Endothelial cell of umbilical vein (primary cell): ENCODE measurements around the gene MED12L. TPM values are rescaled to one million over a fixed set of nuclear protein-coding genes. Genes with fewer than 3 reads are reported as not detected.

Experiments
- BruUV-seq: library from RNA; stranded (reverse); fragments of 400-500 nt; replicated peaks from 2 replicates; lab custom pipeline; 2021; lab: Mats Ljungman, UMichigan
- CTCF ChIA-PET: fragments of 300-600, 350-600 bp; sonication (Branson Sonifier 250); formaldehyde crosslinking; loops from one replicate; lab custom pipeline; 2021; ENCODE audit warnings: antibody characterized with exemption, inconsistent platforms; lab: Charles Lee
- POLR2A ChIA-PET: fragments of 300-600, 350-600 bp; sonication (Branson Sonifier 250); formaldehyde crosslinking; loops from one replicate; lab custom pipeline; 2021; ENCODE audit warnings: antibody characterized with exemption, inconsistent platforms; lab: Charles Lee
- DNase-seq: peaks from one replicate; pipeline ENCODE4 v3.0.0-alpha.2; 2011; ENCODE audit warnings: low read depth, low spot score
- FAIRE-seq: peaks from 2 replicates; lab custom pipeline; 2011; peaks lifted over from hg19 to GRCh38; lab: Jason Lieb, UNC
- H2AFZ ChIP-seq: 2 replicates; pipeline ENCODE4 v1.6.0; 2012; ENCODE audit warnings: low read depth, low read length, control low read depth, inconsistent platforms
- H3K27ac ChIP-seq: 2 replicates; pipeline ENCODE4 v1.5.1; 2011; ENCODE audit warnings: low read depth, mild to moderate bottlenecking, control low read depth, low read length, moderate library complexity; ENCODE audit not compliant: insufficient read depth
- H3K27me3 ChIP-seq, 2 experiments: 2 replicates each; pipeline versions ENCODE4 v1.6.0 to v1.6.1; 2011; ENCODE audit warnings: low read length in 2 of 2, mixed read lengths in 1 of 2; ENCODE audit not compliant: control insufficient read depth in 2 of 2, insufficient read depth in 2 of 2
- H3K36me3 ChIP-seq, 2 experiments: 2 replicates in 1 of 2; 3 replicates in 1 of 2; pipeline ENCODE4 v1.5.1; 2011; ENCODE audit warnings: low read length in 2 of 2, mild to moderate bottlenecking in 1 of 2, moderate library complexity in 1 of 2; ENCODE audit not compliant: control insufficient read depth in 2 of 2, insufficient read depth in 2 of 2; ENCODE audit errors: extremely low read depth in 1 of 2
- H3K4me1 ChIP-seq: 3 replicates; pipeline ENCODE4 v1.5.1; 2011; ENCODE audit warnings: mild to moderate bottlenecking, low read length; ENCODE audit not compliant: control insufficient read depth, insufficient read depth; ENCODE audit errors: extremely low read depth
- H3K4me2 ChIP-seq: 2 replicates; pipeline ENCODE4 v1.6.1; 2011; ENCODE audit warnings: low read length, control low read depth, mixed read lengths; ENCODE audit not compliant: insufficient read depth
- H3K4me3 ChIP-seq, 3 experiments: fragments of 200-600 bp in 1 of 3; sonication (generic), shearing (Covaris generic) in 1 of 3; replicated peaks in 1 of 3; 2 replicates each; pipeline ENCODE4 v1.5.1; 2011 to 2016; ENCODE audit warnings: control low read depth in 3 of 3, low read length in 3 of 3, mild to moderate bottlenecking in 2 of 3, inconsistent platforms in 1 of 3, low read depth in 1 of 3, moderate library complexity in 1 of 3; ENCODE audit not compliant: insufficient read depth in 1 of 3
- H3K79me2 ChIP-seq: 2 replicates; pipeline ENCODE4 v1.6.0; 2012; ENCODE audit warnings: low read length, inconsistent platforms; ENCODE audit not compliant: control insufficient read depth, insufficient read depth
- H3K9ac ChIP-seq: replicated peaks from 2 replicates; pipeline ENCODE3; 2011; ENCODE audit warnings: low read length, control low read depth; ENCODE audit not compliant: insufficient read depth; ENCODE audit errors: extremely low read depth
- H3K9me1 ChIP-seq: replicated peaks from 3 replicates; pipeline ENCODE4 v1.6.0; 2011; ENCODE audit warnings: mild to moderate bottlenecking, low read length; ENCODE audit not compliant: control insufficient read depth, insufficient read depth; ENCODE audit errors: extremely low read depth
- H3K9me3 ChIP-seq: replicated peaks from 2 replicates; pipeline ENCODE4 v1.5.1; 2012; ENCODE audit warnings: low read length, inconsistent platforms; ENCODE audit not compliant: control insufficient read depth, insufficient read depth
- H4K20me1 ChIP-seq: replicated peaks from 2 replicates; pipeline ENCODE3; 2011; ENCODE audit warnings: mild to moderate bottlenecking, low read length; ENCODE audit not compliant: control insufficient read depth, insufficient read depth; ENCODE audit errors: extremely low read depth
- EZH2 ChIP-seq: IDR thresholded peaks from 2 replicates; pipeline ENCODE4 v1.6.1; 2012; ENCODE audit warnings: borderline replicate concordance, low read depth, mild to moderate bottlenecking, moderate library complexity, low read length, inconsistent platforms; ENCODE audit not compliant: severe bottlenecking
- FOS ChIP-seq: IDR thresholded peaks from 2 replicates; pipeline ENCODE4 v1.6.1; 2011; ENCODE audit warnings: mild to moderate bottlenecking, low read length, moderate library complexity, borderline replicate concordance; ENCODE audit not compliant: insufficient read depth
- GATA2 ChIP-seq: IDR thresholded peaks from 2 replicates; pipeline ENCODE4 v1.7.0; 2011; ENCODE audit warnings: low read depth, mild to moderate bottlenecking, moderate library complexity, mixed read lengths, low read length; ENCODE audit not compliant: insufficient read length, insufficient read depth
- JUN ChIP-seq: IDR thresholded peaks from 2 replicates; pipeline ENCODE4 v1.6.1; 2011; ENCODE audit warnings: borderline replicate concordance, low read depth; ENCODE audit not compliant: insufficient read length, insufficient read depth
- MAX ChIP-seq: IDR thresholded peaks from 2 replicates; pipeline ENCODE4 v1.6.1; 2011; ENCODE audit not compliant: insufficient read depth, insufficient read length
- MYC ChIP-seq: IDR thresholded peaks from one replicate; pipeline ENCODE4 v1.6.1; 2011; ENCODE audit warnings: mild to moderate bottlenecking, low read depth, low read length
- POLR2A ChIP-seq: IDR thresholded peaks from 2 replicates; pipeline ENCODE4 v1.6.1; 2012; ENCODE audit warnings: low read depth, mild to moderate bottlenecking, control low read depth, low read length
- POLR2AphosphoS5 ChIP-seq: IDR thresholded peaks from 2 replicates; pipeline ENCODE4 v1.6.1; 2012; ENCODE audit warnings: low read depth, mild to moderate bottlenecking, control low read depth, low read length, moderate library complexity; ENCODE audit not compliant: insufficient read depth
- dilution Hi-C: fragments of 300-500 bp; cut with MboI; formaldehyde crosslinking; loops from one replicate; pipeline ENCODE4 v1.15.0; 2019; ENCODE audit warnings: low sequenced_read_pairs; ENCODE audit not compliant: extremely low pct_ligation_motif_present
- intact Hi-C: fragments of 100-400 bp; cut with micrococcal nuclease; formaldehyde crosslinking; loops from one replicate; pipeline ENCODE4 v1.10.0; 2022
- polyA plus RNA-seq, 4 experiments: library from polyadenylated mRNA; depleted of rRNA in 3 of 4; stranded (reverse) in 3 of 4; unstranded in 1 of 4; fragments of >200 nt; gene quantifications; 2 replicates each; pipeline versions ENCODE4 v1.2.1 to v1.2.3, GENCODE V29; 2011 to 2012; ENCODE audit warnings: missing spikeins in 1 of 4
- total RNA-seq: library from RNA; stranded (reverse); gene quantifications from 2 replicates; pipeline ENCODE4 v1.2.3, GENCODE V29; 2021
- TF ChIP-seq, protein P1 (sequence below), 2 donors: IDR thresholded peaks; 1 replicate in 1 of 2; 2 replicates in 1 of 2; pipeline ENCODE4 v1.5.1; 2011; ENCODE audit warnings: low read length in 2 of 2, mild to moderate bottlenecking in 2 of 2, moderate library complexity in 2 of 2, control low read depth in 1 of 2, inconsistent platforms in 1 of 2, low read depth in 1 of 2; ENCODE audit not compliant: insufficient read depth in 1 of 2; ENCODE audit errors: extremely low read depth in 1 of 2

Gene MED12L
- total and polyA plus RNA-seq, 2 donors (not counting 3 experiments of a cell fraction or from before 2014, with no cell fraction given), result 0.03 to 0.27 TPM

GRCh38 chr3:151093148-151093547 is 7.7 kb downstream of the MED12L start:
- intact Hi-C loops (no loop called here), dilution Hi-C loops (no loop called here)
- Histone ChIP-seq H3K9ac (no peak overlapping the region), H3K27ac (no peak overlapping the region), H3K4me3 (no peak overlapping the region), H2AFZ (no peak overlapping the region), H3K27me3 (peaks cover 11 to 25% of the 10 kb centered on the region in 2 experiments), H3K9me3 (no peaks in the 10 kb centered on the region), H4K20me1 (no peaks in the 10 kb centered on the region), H3K4me2 (no peak overlapping the region), H3K79me2 (no peaks in the 10 kb centered on the region), H3K36me3 (no peaks in the 10 kb centered on the region), H3K9me1 (no peaks in the 10 kb centered on the region), H3K4me1 (no peaks in the 10 kb centered on the region)
- ChIA-PET CTCF (interaction anchor here (0.8 to 1.7 kb wide), 3 partner anchors 9 to 84 kb away, joined by 3 to 4 read pairs (median 3); no protein-coding TSS in a partner anchor), POLR2A (no interaction called here)
- TF ChIP-seq GATA2 (no peak), FOS (no peak), JUN (no peak), POLR2A (no peak), MYC (no peak), EZH2 (no peak), POLR2AphosphoS5 (no peak), MAX (no peak)
- TF ChIP-seq, protein P1, sequence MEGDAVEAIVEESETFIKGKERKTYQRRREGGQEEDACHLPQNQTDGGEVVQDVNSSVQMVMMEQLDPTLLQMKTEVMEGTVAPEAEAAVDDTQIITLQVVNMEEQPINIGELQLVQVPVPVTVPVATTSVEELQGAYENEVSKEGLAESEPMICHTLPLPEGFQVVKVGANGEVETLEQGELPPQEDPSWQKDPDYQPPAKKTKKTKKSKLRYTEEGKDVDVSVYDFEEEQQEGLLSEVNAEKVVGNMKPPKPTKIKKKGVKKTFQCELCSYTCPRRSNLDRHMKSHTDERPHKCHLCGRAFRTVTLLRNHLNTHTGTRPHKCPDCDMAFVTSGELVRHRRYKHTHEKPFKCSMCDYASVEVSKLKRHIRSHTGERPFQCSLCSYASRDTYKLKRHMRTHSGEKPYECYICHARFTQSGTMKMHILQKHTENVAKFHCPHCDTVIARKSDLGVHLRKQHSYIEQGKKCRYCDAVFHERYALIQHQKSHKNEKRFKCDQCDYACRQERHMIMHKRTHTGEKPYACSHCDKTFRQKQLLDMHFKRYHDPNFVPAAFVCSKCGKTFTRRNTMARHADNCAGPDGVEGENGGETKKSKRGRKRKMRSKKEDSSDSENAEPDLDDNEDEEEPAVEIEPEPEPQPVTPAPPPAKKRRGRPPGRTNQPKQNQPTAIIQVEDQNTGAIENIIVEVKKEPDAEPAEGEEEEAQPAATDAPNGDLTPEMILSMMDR (IDR thresholded peaks at IDR 0.05; ENCODE audit: extremely low read depth in 1 of 2, insufficient read depth in 1 of 2, low read depth in 1 of 2, low read length in 2 of 2), result no peak
- DNase-seq (no peak), FAIRE-seq (no peak)
- BruUV-seq, result no TSS peak
